Neutrophil (primary cell): ENCODE data around the gene PDE6B.

Experiments
- H3K27ac ChIP-seq: fragments of 200-600 bp; sonication (generic); 2 replicates; pipeline ENCODE4 v1.5.1; 2016; ENCODE audit warnings: mild to moderate bottlenecking, moderate library complexity
- H3K27me3 ChIP-seq: fragments of 200-600 bp; sonication (generic); 2 replicates; pipeline ENCODE4 v1.6.0; 2016; ENCODE audit warnings: mild to moderate bottlenecking
- H3K36me3 ChIP-seq: fragments of 200-600 bp; sonication (generic); 2 replicates; pipeline ENCODE4 v1.5.1; 2017
- H3K4me1 ChIP-seq, 2 experiments: fragments of 200-600 bp in 1 of 2; sonication (generic) in 1 of 2; 1 replicate in 1 of 2; 2 replicates in 1 of 2; pipeline versions ENCODE4 v1.5.1 to v1.6.1; 2013 to 2016; ENCODE audit warnings: low read depth in 1 of 2, low read length in 1 of 2, mild to moderate bottlenecking in 1 of 2, moderate library complexity in 1 of 2; ENCODE audit not compliant: control insufficient read depth in 1 of 2, insufficient read depth in 1 of 2
- H3K4me3 ChIP-seq, 2 experiments: fragments of 200-600 bp in 1 of 2; sonication (generic) in 1 of 2; 1 replicate in 1 of 2; 2 replicates in 1 of 2; pipeline ENCODE4 v1.5.1; 2013 to 2016; ENCODE audit warnings: low read depth in 1 of 2, low read length in 1 of 2, mild to moderate bottlenecking in 1 of 2, moderate library complexity in 1 of 2
- H3K9me3 ChIP-seq: fragments of 200-600 bp; sonication (generic); 2 replicates; pipeline ENCODE4 v1.5.1; 2016
- TF ChIP-seq, protein P1 (sequence below): fragments of 200-600 bp; sonication (generic); IDR thresholded peaks from 2 replicates; pipeline ENCODE4 v1.5.1; 2016; ENCODE audit warnings: antibody characterized with exemption

PDE6B gene

DNA sequence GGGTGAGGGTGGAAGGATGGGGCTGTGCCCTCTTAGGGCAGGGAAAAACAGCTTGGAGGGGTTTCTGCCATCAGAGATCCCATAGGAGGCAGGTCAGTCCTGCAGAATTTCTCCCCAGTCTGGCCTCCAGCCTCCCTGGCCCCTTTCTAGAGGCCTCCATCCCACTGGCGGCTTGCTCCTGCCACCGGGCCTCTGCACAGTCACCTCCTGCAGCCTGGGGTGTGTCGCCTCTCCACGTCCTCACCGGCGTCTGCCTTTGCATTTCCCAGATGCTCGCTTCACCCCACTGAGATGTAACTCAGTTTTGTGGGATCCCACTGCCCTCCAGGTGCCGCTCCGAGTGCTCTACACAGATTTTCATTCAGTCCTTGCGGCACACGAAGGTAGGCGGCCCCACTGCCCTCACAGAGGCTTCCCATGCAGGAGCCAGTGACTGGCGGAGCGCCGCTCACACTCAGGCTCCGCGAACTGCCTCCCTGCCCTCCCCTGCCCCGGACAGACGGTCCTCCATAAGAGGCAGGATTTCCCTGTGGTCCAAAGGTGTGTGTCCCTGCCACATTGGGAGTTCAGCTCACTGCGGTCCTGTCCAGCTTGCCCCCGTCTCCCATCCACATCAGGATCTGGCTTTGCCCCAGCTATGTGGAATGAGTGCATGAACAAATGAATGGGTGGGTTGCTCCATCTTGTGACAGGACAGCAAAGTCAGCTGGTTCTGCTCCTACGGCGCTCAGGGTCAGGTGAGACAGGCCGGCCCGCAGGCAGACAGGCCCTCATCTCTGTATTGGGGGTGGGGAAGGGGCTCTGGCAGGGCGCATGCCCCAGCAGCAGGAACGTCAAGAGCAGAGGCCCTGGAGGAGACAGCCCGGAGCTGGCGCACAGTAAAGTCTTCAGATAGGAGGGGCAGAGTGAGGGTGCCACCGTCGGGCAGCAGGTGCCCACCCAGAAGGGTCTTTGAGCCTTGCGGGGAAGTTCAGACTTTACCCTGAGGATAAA is 46.6 kb upstream of the PDE6B start:
- TF ChIP-seq, protein P1, sequence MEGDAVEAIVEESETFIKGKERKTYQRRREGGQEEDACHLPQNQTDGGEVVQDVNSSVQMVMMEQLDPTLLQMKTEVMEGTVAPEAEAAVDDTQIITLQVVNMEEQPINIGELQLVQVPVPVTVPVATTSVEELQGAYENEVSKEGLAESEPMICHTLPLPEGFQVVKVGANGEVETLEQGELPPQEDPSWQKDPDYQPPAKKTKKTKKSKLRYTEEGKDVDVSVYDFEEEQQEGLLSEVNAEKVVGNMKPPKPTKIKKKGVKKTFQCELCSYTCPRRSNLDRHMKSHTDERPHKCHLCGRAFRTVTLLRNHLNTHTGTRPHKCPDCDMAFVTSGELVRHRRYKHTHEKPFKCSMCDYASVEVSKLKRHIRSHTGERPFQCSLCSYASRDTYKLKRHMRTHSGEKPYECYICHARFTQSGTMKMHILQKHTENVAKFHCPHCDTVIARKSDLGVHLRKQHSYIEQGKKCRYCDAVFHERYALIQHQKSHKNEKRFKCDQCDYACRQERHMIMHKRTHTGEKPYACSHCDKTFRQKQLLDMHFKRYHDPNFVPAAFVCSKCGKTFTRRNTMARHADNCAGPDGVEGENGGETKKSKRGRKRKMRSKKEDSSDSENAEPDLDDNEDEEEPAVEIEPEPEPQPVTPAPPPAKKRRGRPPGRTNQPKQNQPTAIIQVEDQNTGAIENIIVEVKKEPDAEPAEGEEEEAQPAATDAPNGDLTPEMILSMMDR = no peak

DNA sequence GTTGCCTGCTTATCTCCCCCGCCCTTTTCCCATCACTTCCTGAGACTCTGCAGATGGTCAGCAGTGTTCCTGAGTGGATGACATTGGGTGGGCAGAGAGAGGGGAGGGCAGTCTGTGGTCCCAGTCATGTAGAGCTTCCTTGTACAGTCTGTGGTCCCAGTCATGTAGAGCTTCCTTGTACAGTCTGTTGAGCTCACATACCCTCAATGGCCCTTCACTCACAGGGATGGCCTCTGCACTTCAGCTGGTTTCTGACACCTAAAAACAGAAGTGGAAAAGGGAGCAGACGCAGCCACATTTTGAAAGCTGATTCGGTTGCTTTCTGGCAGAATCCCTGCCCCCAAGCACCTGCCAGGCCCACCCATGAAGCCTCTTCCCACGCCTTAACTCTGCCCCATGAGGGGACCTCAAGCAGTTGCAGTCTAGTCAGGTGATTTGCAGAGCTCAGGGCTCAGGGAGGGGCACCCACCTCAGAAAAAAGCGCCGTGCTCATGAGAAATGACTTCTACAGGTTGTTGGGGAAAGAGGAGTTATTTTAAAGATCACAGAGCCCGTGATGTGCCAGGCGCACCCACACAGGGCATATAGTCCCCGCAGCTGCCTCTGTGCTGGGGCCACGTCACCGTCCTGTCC is 45.7 kb upstream of the PDE6B start:
- H3K4me1 ChIP-seq = no peaks in the 10 kb centered on the region
- H3K27me3 ChIP-seq = peaks cover 79% of the 10 kb centered on the region

More for the DNA sequence above, 46.6 kb upstream of the PDE6B start:
- no peaks in the 10 kb centered on the region for H3K36me3 ChIP-seq
- H3K4me3 ChIP-seq = no peak overlapping the region
- H3K27me3 ChIP-seq = peaks cover 88% of the 10 kb centered on the region
- H3K9me3 ChIP-seq = peaks cover 3% of the 10 kb centered on the region
- no peak overlapping the region for H3K27ac ChIP-seq
- no peaks in the 10 kb centered on the region for H3K4me1 ChIP-seq

GRCh38 chr4:581181-581580 is 44.2 kb upstream of the PDE6B start:
- no peaks in the 10 kb centered on the region for H3K36me3 ChIP-seq
- TF ChIP-seq, protein P1 = no peak
- H3K27me3 ChIP-seq = peaks cover 66% of the 10 kb centered on the region
- H3K9me3 ChIP-seq = peaks cover 4% of the 10 kb centered on the region
- no peak overlapping the region for H3K4me3 ChIP-seq
- H3K4me1 ChIP-seq = no peaks in the 10 kb centered on the region
- H3K27ac ChIP-seq = no peak overlapping the region

More for the DNA sequence above, 45.7 kb upstream of the PDE6B start:
- Histone ChIP-seq H3K4me3 (no peak overlapping the region), H3K27ac (no peak overlapping the region), H3K9me3 (peaks cover 4% of the 10 kb centered on the region), H3K36me3 (no peaks in the 10 kb centered on the region)
- TF ChIP-seq, protein P1 = no peak

GRCh38 chr4:581753-582361 is 43.5 kb upstream of the PDE6B start:
- TF ChIP-seq, protein P1 = no peak
- Histone ChIP-seq H3K4me3 (no peak overlapping the region), H3K27me3 (peaks cover 64% of the 10 kb centered on the region), H3K9me3 (peaks cover 4% of the 10 kb centered on the region), H3K27ac (no peak overlapping the region), H3K4me1 (no peaks in the 10 kb centered on the region), H3K36me3 (no peaks in the 10 kb centered on the region)

DNA sequence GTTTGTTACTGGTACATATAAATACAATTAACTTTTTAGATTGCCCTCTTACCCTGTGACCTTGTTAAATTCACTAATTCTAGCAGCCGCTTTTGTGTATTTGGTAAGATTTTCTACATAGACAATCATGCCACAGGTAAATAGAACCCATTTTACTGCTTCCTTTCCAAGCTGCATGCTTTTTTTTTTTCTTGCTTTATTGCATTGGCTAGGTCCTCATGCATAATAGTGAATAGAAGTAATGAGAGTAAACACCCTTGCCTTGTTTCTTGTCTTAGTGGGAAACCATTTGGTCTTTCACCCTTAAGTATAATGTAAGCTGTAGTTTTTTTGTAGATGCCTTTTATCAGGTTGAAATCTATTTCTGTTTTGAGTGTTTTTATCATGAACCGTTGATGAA is 41.6 kb upstream of the PDE6B start:
- no peak overlapping the region for H3K27ac ChIP-seq
- H3K27me3 ChIP-seq = peaks cover 54% of the 10 kb centered on the region
- H3K36me3 ChIP-seq = no peaks in the 10 kb centered on the region
- H3K9me3 ChIP-seq = peaks cover 4% of the 10 kb centered on the region
- no peaks in the 10 kb centered on the region for H3K4me1 ChIP-seq
- TF ChIP-seq, protein P1 = no peak
- no peak overlapping the region for H3K4me3 ChIP-seq
